K562 (cell line): ENCODE measurements around the gene PKDREJ. TPM values are rescaled to one million over a fixed set of nuclear protein-coding genes. Genes with fewer than 3 reads are reported as not detected.
A peak's percentile ranks its signal among the peaks of the same experiment; 100 is the strongest.

Source experiments
- ATAC-seq: fragments of 200-7000 bp; cut with Tn5 transposase; 3 replicates; pipeline ENCODE4 v1.9.1; 2020; ENCODE audit warnings: moderate library complexity
- BruUV-seq: library from RNA; stranded (reverse); fragments of 400-500 nt; replicated peaks from 2 replicates; lab custom pipeline; 2021; lab: Mats Ljungman, UMichigan
- CTCF ChIA-PET: fragments of 300-600 bp; formaldehyde crosslinking; extraction: SDS; loops from one replicate; lab custom pipeline; 2021; ENCODE audit warnings: low intra/inter-chr PET ratio; lab: Yijun Ruan, JAX
- POLR2A ChIA-PET: fragments of 300-600, 350-650 bp; sonication (Branson Sonifier 250); formaldehyde crosslinking; extraction: SDS; loops from one replicate; lab custom pipeline; 2021; ENCODE audit warnings: antibody characterized with exemption, inconsistent platforms; lab: Yijun Ruan, JAX
- DNase-seq, 4 experiments: peaks; one replicate each; pipeline versions ENCODE4 v3.0.0 to v3.0.0-alpha.2; 2011 to 2018; ENCODE audit warnings: low spot score in 3 of 4, mixed read lengths in 3 of 4; ENCODE audit errors: extremely low read depth in 1 of 4
- FAIRE-seq: peaks from 2 replicates; lab custom pipeline; 2011; peaks lifted over from hg19 to GRCh38; lab: Jason Lieb, UNC
- H2AFZ ChIP-seq: 2 replicates; pipeline ENCODE4 v1.6.0; 2011; ENCODE audit warnings: low read depth, low read length, control low read depth, inconsistent platforms
- H3K27ac ChIP-seq: fragments of 200-600 bp; 3 replicates; pipeline ENCODE4 v1.8.0; 2011; ENCODE audit warnings: low read depth, mild to moderate bottlenecking, control low read depth, inconsistent platforms, low read length, moderate library complexity, mixed read lengths; ENCODE audit errors: extremely low read depth
- H3K27me3 ChIP-seq, 2 experiments: fragments of 300-600 bp in 1 of 2; 2 replicates in 1 of 2; 3 replicates in 1 of 2; pipeline versions ENCODE4 v1.6.0 to v1.8.0; 2011; ENCODE audit warnings: inconsistent platforms in 2 of 2, low read length in 2 of 2, mild to moderate bottlenecking in 1 of 2, mixed read lengths in 1 of 2, moderate library complexity in 1 of 2; ENCODE audit not compliant: control insufficient read depth in 2 of 2, insufficient read depth in 2 of 2
- H3K36me3 ChIP-seq: fragments of 300-600 bp; 3 replicates; pipeline ENCODE4 v1.8.0; 2011; ENCODE audit warnings: mild to moderate bottlenecking, low read length, inconsistent platforms; ENCODE audit not compliant: control insufficient read depth, insufficient read depth
- H3K4me1 ChIP-seq, 2 experiments: fragments of 200-600 bp in 1 of 2; replicated peaks in 1 of 2; 2 replicates in 1 of 2; 3 replicates in 1 of 2; pipeline versions ENCODE4 v1.5.1 to v1.8.0; 2011; ENCODE audit warnings: inconsistent platforms in 2 of 2, low read length in 2 of 2, mild to moderate bottlenecking in 1 of 2, mixed read lengths in 1 of 2, moderate library complexity in 1 of 2; ENCODE audit not compliant: control insufficient read depth in 2 of 2, insufficient read depth in 2 of 2
- H3K4me2 ChIP-seq: 2 replicates; pipeline ENCODE4 v1.6.1; 2011; ENCODE audit warnings: low read length, control low read depth, inconsistent platforms, mixed read lengths; ENCODE audit not compliant: insufficient read depth
- H3K4me3 ChIP-seq: fragments of 200-600 bp; sonication (generic), shearing (Covaris generic); 2 replicates; pipeline ENCODE4 v1.5.1; 2016; ENCODE audit warnings: control low read depth, inconsistent platforms
- H3K79me2 ChIP-seq: fragments of 200-600 bp; 3 replicates; pipeline ENCODE4 v1.8.0; 2011; ENCODE audit warnings: low read length, inconsistent platforms; ENCODE audit not compliant: control insufficient read depth, insufficient read depth
- H3K9ac ChIP-seq, 2 experiments: 2 replicates each; pipeline versions ENCODE4 v1.6.0 to v1.6.1; 2011; ENCODE audit warnings: low read depth in 2 of 2, low read length in 2 of 2, control low read depth in 1 of 2, inconsistent platforms in 1 of 2, mild to moderate bottlenecking in 1 of 2, mixed read lengths in 1 of 2; ENCODE audit not compliant: insufficient read depth in 1 of 2
- H3K9me1 ChIP-seq: one replicate; pipeline ENCODE4 v1.6.0; 2011; ENCODE audit warnings: inconsistent platforms, mild to moderate bottlenecking, low read length, moderate library complexity; ENCODE audit not compliant: control insufficient read depth, insufficient read depth
- H3K9me3 ChIP-seq: replicated peaks from 2 replicates; pipeline ENCODE4 v1.5.1; 2011; ENCODE audit warnings: low read depth, low read length, inconsistent platforms; ENCODE audit not compliant: control insufficient read depth, insufficient read depth
- H4K20me1 ChIP-seq: replicated peaks from 2 replicates; pipeline ENCODE4 v1.6.1; 2011; ENCODE audit warnings: low read length, inconsistent platforms, mixed read lengths; ENCODE audit not compliant: control insufficient read depth, insufficient read depth
- ARID2 ChIP-seq: fragments of 450-650 bp; IDR thresholded peaks from 2 replicates; pipeline ENCODE4 v1.6.1; 2017; ENCODE audit warnings: antibody characterized with exemption, mild to moderate bottlenecking
- CBFA2T2 ChIP-seq: fragments of 450-650 bp; conservative IDR thresholded peaks from 2 replicates; pipeline ENCODE4 v1.6.1; 2017; ENCODE audit warnings: mild to moderate bottlenecking
- CEBPB ChIP-seq: fragments of 450-650 bp; IDR thresholded peaks from 2 replicates; pipeline ENCODE4 v1.6.1; 2016; ENCODE audit warnings: missing genetic modification characterization, missing compliant biosample characterization
- ELF4 ChIP-seq: fragments of 450-650 bp; formaldehyde crosslinking; IDR thresholded peaks from 2 replicates; pipeline ENCODE4 v1.4.0; 2022; ENCODE audit warnings: missing genetic modification characterization
- EP300 ChIP-seq: IDR thresholded peaks from 2 replicates; pipeline ENCODE4 v1.6.1; 2012; ENCODE audit warnings: low read length, improper control_type of control experiment
- MAFG ChIP-seq: fragments of 450-650 bp; conservative IDR thresholded peaks from 2 replicates; pipeline ENCODE4 v1.6.1; 2016; ENCODE audit warnings: missing genetic modification characterization, missing compliant biosample characterization
- MAZ ChIP-seq, 2 experiments: fragments of 450-650 bp in 1 of 2; sonication (generic) in 1 of 2; formaldehyde crosslinking; IDR thresholded peaks in 1 of 2; conservative IDR thresholded peaks in 1 of 2; 2 replicates each; pipeline versions ENCODE4 v1.4.0 to v1.5.0; 2020; ENCODE audit warnings: mild to moderate bottlenecking in 1 of 2, missing genetic modification reagents in 1 of 2
- MCM5 ChIP-seq: fragments of 450-650 bp; IDR thresholded peaks from 2 replicates; pipeline ENCODE4 v1.6.1; 2016; ENCODE audit warnings: low read depth
- MTA2 ChIP-seq: fragments of 450-650 bp; IDR thresholded peaks from 2 replicates; pipeline ENCODE4 v1.6.1; 2016; ENCODE audit warnings: low read depth
- MYNN ChIP-seq, 2 experiments: sonication (generic); formaldehyde crosslinking in 1 of 2; IDR thresholded peaks; 2 replicates each; pipeline versions ENCODE4 v1.5.0 to v1.6.1; 2016 to 2020; ENCODE audit warnings: antibody characterized with exemption in 1 of 2, missing genetic modification reagents in 1 of 2
- RHOXF2B ChIP-seq: fragments of 250-450 bp; sonication (Bioruptor Pico); conservative IDR thresholded peaks from 2 replicates; pipeline ENCODE4 v1.5.1; 2021
- TAL1 ChIP-seq: fragments of 450-650 bp; IDR thresholded peaks from 2 replicates; pipeline ENCODE4 v1.6.1; 2016; ENCODE audit warnings: mild to moderate bottlenecking
- TCF3 ChIP-seq: sonication (generic); formaldehyde crosslinking; IDR thresholded peaks from 2 replicates; pipeline ENCODE4 v1.4.0; 2020; ENCODE audit warnings: mild to moderate bottlenecking, missing genetic modification reagents
- TEAD4 ChIP-seq, 2 experiments: sonication (generic) in 1 of 2; formaldehyde crosslinking in 1 of 2; IDR thresholded peaks; 2 replicates each; pipeline versions ENCODE4 v1.6.1 to v1.8.0; 2012 to 2022; ENCODE audit warnings: borderline replicate concordance in 1 of 2, inconsistent platforms in 1 of 2, low read length in 1 of 2, mild to moderate bottlenecking in 1 of 2, missing genetic modification reagents in 1 of 2
- YY1 ChIP-seq, 3 experiments: IDR thresholded peaks; 2 replicates each; pipeline ENCODE4 v1.6.1; 2011; ENCODE audit warnings: low read length in 2 of 3, mild to moderate bottlenecking in 2 of 3, moderate library complexity in 2 of 3, borderline replicate concordance in 1 of 3, control low read depth in 1 of 3, low read depth in 1 of 3; ENCODE audit not compliant: insufficient read depth in 3 of 3, insufficient replicate concordance in 2 of 3, control insufficient read depth in 1 of 3, insufficient read length in 1 of 3; ENCODE audit errors: extremely low read depth in 1 of 3
- ZNF146 ChIP-seq: IDR thresholded peaks from one replicate; pipeline ENCODE4 v1.6.1; 2018; ENCODE audit warnings: missing compliant biosample characterization; ENCODE audit not compliant: unreplicated experiment
- WGBS: fragments of 100-300 bp; shearing (Covaris generic); methylation state at CpG from one replicate; pipeline ENCODE4 v1.1.6; 2016; ENCODE audit warnings: low coverage, mixed read lengths; ENCODE audit not compliant: insufficient coverage; ENCODE audit errors: missing lambda C conversion rate; 5-methylcytosine and 5-hydroxymethylcytosine counted together
- in situ Hi-C: fragments of 300-500 bp; cut with MboI; formaldehyde crosslinking; loops from 4 replicates; pipeline ENCODE4 v1.15.0; 2018; ENCODE audit warnings: inconsistent platforms, mixed read lengths
- intact Hi-C: fragments of 100-400 bp; cut with micrococcal nuclease; formaldehyde crosslinking; loops from 2 replicates; pipeline ENCODE4 v1.14.2; 2022
- polyA plus RNA-seq, 8 experiments: library from polyadenylated mRNA; depleted of rRNA in 4 of 8; stranded (reverse) in 5 of 8; unstranded in 3 of 8; fragments of >200 nt; fragmentation: Nextera tagmentation in 2 of 8; fragmentation: Illumina TruSeq in 1 of 8; extraction: Ambion mirVana in 2 of 8; extraction: Trizol in 1 of 8; gene quantifications; 2 replicates each; pipeline versions ENCODE4 v1.2.1 to v1.2.3, GENCODE V29; 2011 to 2014; ENCODE audit warnings: inconsistent platforms in 1 of 8, missing spikeins in 1 of 8
- total RNA-seq, 7 experiments: library from RNA; depleted of rRNA in 6 of 7; stranded (reverse); fragments of >200 nt in 6 of 7; fragmentation: Illumina TruSeq in 2 of 7; extraction: Trizol in 2 of 7; gene quantifications; 2 replicates each; pipeline versions ENCODE4 v1.2.1 to v1.2.3, GENCODE V29; 2011 to 2021; ENCODE audit warnings: low replicate concordance in 1 of 7
- TF ChIP-seq, protein P1 (sequence below): fragments of 250-450 bp; sonication (Bioruptor Pico); IDR thresholded peaks from 2 replicates; pipeline ENCODE4 v1.5.1; 2021; ENCODE audit warnings: mild to moderate bottlenecking
- TF ChIP-seq, protein P2 (sequence below): fragments of 450-650 bp; IDR thresholded peaks from 2 replicates; pipeline ENCODE4 v1.6.1; 2016; ENCODE audit warnings: borderline replicate concordance

PKDREJ gene
- total and polyA plus RNA-seq, 9 of the 15 experiments (the other 6 are each of a cell fraction or from before 2014, with no cell fraction given): 0.03 TPM; not detected in 8

DNA sequence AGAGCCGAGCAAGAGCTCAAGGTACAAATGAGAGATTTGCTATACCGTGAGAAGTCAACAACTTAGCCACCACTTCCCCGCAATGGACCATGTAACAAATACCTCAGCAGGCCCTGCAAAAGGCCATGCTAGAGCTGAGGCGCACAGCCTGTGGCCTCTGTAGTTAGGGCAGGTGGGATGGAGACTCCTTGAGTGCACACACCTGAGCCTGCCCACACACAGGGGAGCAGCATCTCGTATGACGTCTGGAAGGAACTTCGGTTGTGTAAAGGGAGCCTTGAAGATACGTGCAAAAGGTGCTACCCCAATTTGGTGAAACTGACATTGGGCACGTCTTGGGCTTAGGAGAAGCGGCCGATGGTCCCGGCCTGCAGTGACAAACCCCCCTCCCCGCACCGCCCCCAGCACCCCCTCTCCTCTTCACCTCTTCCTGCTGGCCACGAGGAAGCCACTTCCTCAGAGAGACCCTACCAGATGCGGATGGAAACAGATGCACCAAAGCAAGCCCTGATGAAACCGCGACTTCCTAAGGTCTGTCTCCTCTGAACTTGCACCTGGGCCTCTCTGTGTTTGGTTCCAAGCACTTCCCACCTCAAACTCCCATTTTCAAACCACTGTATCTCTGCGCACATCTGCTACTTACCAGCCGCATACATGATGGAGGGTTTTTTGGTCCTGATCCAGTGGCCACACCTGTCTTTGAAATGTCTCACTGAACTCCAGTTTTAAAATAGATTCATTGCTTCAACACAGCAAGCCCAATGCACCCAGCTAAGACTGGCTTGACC lies 23.7 kb downstream of the PKDREJ start:
- intact Hi-C loops: loop anchor here (10.0 kb wide), 1 partner anchor 85 kb away; the partner anchor contains the start of gene PPARA
- Histone ChIP-seq H4K20me1 (no peaks in the 10 kb centered on the region), H3K4me1 (peaks cover 35 to 37% of the 10 kb centered on the region in 2 experiments; a peak in 4 of 5 replicates), H3K79me2 (no peaks in the 10 kb centered on the region), H3K9me1 (no peaks in the 10 kb centered on the region), H3K4me2 (peak overlapping the region; percentile 14; the same call in 1 of the 2 replicates), H3K9me3 (no peaks in the 10 kb centered on the region), H3K9ac (no peak overlapping the region; a peak in 1 of 4 replicates), H3K36me3 (peaks cover 5% of the 10 kb centered on the region; the same call in 1 of the 3 replicates), H2AFZ (no peak overlapping the region), H3K27ac (no peak overlapping the region), H3K27me3 (no peaks in the 10 kb centered on the region), H3K4me3 (no peak overlapping the region)
- WGBS: 40% methylated on average over 10 of the region's 20 CpGs
- BruUV-seq: no TSS peak
- ChIA-PET POLR2A (interaction anchor here (0.8 to 0.9 kb wide), 2 partner anchors 28 to 78 kb away, joined by 3 to 5 read pairs; partner anchors contain the start of gene TTC38), CTCF (no interaction called here)
- DNase-seq (peak in 3 of 4 experiments; percentile 17 to 51 (median 23)), ATAC-seq (no peak), FAIRE-seq (no peak)
- in situ Hi-C loops: loop anchor here (10.0 kb wide), 1 partner anchor 95 kb away; no protein-coding TSS in a partner anchor
- peak; percentile 26; the same call in 1 of the 2 replicates for TF ChIP-seq CBFA2T2
- no peak for TF ChIP-seq MAZ (CRISPR knock-in tag; conservative IDR thresholded peaks at IDR 0.05 in 1 of 2, IDR thresholded peaks at IDR 0.05 in 1 of 2)
- no peak for TF ChIP-seq RHOXF2B (CRISPR knock-in tag)
- 0 out of 2 replicates have a peak, but pooled peaks have one; percentile 9 for TF ChIP-seq MTA2
- TF ChIP-seq ELF4 (CRISPR knock-in tag): no peak
- TF ChIP-seq TAL1: peak; percentile 30; the same call in 1 of the 2 replicates
- TF ChIP-seq CEBPB (tag): no peak
- TF ChIP-seq MAFG: no peak
- TF ChIP-seq, protein P1, sequence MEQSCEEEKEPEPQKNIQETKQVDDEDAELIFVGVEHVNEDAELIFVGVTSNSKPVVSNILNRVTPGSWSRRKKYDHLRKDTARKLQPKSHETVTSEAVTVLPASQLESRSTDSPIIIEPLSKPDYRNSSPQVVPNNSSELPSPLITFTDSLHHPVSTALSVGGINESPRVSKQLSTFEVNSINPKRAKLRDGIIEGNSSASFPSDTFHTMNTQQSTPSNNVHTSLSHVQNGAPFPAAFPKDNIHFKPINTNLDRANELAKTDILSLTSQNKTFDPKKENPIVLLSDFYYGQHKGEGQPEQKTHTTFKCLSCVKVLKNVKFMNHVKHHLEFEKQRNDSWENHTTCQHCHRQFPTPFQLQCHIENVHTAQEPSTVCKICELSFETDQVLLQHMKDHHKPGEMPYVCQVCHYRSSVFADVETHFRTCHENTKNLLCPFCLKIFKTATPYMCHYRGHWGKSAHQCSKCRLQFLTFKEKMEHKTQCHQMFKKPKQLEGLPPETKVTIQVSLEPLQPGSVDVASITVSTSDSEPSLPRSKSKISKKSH (CRISPR knock-in tag): no peak
- no peak for TF ChIP-seq EP300
- no peak for TF ChIP-seq ARID2
- no peak for TF ChIP-seq ZNF146 (CRISPR knock-in tag)
- peak; percentile 63; the same call in 1 of the 2 replicates for TF ChIP-seq TEAD4 (IDR thresholded peaks at IDR 0.05; ENCODE audit: low read length)
- TF ChIP-seq TEAD4 (CRISPR knock-in tag; IDR thresholded peaks at IDR 0.05; ENCODE audit: borderline replicate concordance): no peak
- peak; percentile 56 for TF ChIP-seq TCF3
- no peak for TF ChIP-seq MYNN (IDR thresholded peaks at IDR 0.05)
- TF ChIP-seq MYNN (CRISPR knock-in tag; IDR thresholded peaks at IDR 0.05): no peak
- TF ChIP-seq, protein P2, sequence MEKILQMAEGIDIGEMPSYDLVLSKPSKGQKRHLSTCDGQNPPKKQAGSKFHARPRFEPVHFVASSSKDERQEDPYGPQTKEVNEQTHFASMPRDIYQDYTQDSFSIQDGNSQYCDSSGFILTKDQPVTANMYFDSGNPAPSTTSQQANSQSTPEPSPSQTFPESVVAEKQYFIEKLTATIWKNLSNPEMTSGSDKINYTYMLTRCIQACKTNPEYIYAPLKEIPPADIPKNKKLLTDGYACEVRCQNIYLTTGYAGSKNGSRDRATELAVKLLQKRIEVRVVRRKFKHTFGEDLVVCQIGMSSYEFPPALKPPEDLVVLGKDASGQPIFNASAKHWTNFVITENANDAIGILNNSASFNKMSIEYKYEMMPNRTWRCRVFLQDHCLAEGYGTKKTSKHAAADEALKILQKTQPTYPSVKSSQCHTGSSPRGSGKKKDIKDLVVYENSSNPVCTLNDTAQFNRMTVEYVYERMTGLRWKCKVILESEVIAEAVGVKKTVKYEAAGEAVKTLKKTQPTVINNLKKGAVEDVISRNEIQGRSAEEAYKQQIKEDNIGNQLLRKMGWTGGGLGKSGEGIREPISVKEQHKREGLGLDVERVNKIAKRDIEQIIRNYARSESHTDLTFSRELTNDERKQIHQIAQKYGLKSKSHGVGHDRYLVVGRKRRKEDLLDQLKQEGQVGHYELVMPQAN: no peak
- no peak for TF ChIP-seq MCM5
- peak in 1 of 3 experiments; percentile 44 for TF ChIP-seq YY1 (IDR thresholded peaks at IDR 0.05; ENCODE audit: borderline replicate concordance in 1 of 3, control insufficient read depth in 1 of 3, extremely low read depth in 1 of 3, insufficient read depth in 3 of 3, insufficient read length in 1 of 3, insufficient replicate concordance in 2 of 3, low read depth in 1 of 3, low read length in 2 of 3)
